GM23338 (cell line): ENCODE data around the gene ART4. TPM values are rescaled to one million over a fixed set of nuclear protein-coding genes. Genes with fewer than 3 reads are reported as not detected.

ENCODE experiments used
- EZH2 ChIP-seq: fragments of 200-600 bp; sonication (generic); IDR thresholded peaks from one replicate; pipeline ENCODE4 v1.8.0; 2017; ENCODE audit warnings: antibody characterized with exemption, mild to moderate bottlenecking, low read depth; ENCODE audit not compliant: unreplicated experiment
- EZH2phosphoT487 ChIP-seq: fragments of 200-600 bp; sonication (generic); IDR thresholded peaks from one replicate; pipeline ENCODE4 v1.8.1; 2018; ENCODE audit warnings: antibody characterized with exemption; ENCODE audit not compliant: unreplicated experiment
- JUNB ChIP-seq: IDR thresholded peaks from one replicate; pipeline ENCODE4 v1.6.1; 2016; ENCODE audit warnings: antibody characterized with exemption; ENCODE audit not compliant: unreplicated experiment
- NANOG ChIP-seq: IDR thresholded peaks from 2 replicates; pipeline ENCODE4 v1.6.1; 2016; ENCODE audit warnings: antibody characterized with exemption, borderline replicate concordance
- POLR2AphosphoS5 ChIP-seq: IDR thresholded peaks from 2 replicates; pipeline ENCODE4 v1.6.1; 2016; ENCODE audit warnings: antibody characterized with exemption, low read depth
- ZNF331 ChIP-seq: fragments of 250-450 bp; sonication (Bioruptor Pico); IDR thresholded peaks from 2 replicates; pipeline ENCODE4 v1.5.0; 2020; ENCODE audit warnings: low read depth, mild to moderate bottlenecking, moderate library complexity
- polyA plus RNA-seq: library from polyadenylated mRNA; unstranded; fragments of >200 nt; fragmentation: Nextera tagmentation; extraction: Ambion mirVana; gene quantifications from 2 replicates; pipeline ENCODE4 v1.2.1, GENCODE V29; 2016
- total RNA-seq: library from RNA; depleted of rRNA; stranded (reverse); fragments of >200 nt; shearing (Covaris generic); gene quantifications from 2 replicates; pipeline ENCODE4 v1.2.3, GENCODE V29; 2014
- TF ChIP-seq, protein P1 (sequence below): fragments of 250-450 bp; sonication (Bioruptor Pico); IDR thresholded peaks from 2 replicates; pipeline ENCODE4 v1.5.0; 2020; ENCODE audit warnings: mild to moderate bottlenecking, moderate library complexity
- TF ChIP-seq, protein P2 (sequence below): IDR thresholded peaks from one replicate; pipeline ENCODE4 v1.6.1; 2018; ENCODE audit warnings: antibody characterized with exemption; ENCODE audit not compliant: unreplicated experiment
- TF ChIP-seq, protein P3 (sequence below): IDR thresholded peaks from 2 replicates; pipeline ENCODE4 v1.6.1; 2016; ENCODE audit warnings: antibody characterized with exemption

The ART4 gene
- total and polyA plus RNA-seq, 2 experiments from 2014 or later = 0.08 TPM; not detected in 1

DNA sequence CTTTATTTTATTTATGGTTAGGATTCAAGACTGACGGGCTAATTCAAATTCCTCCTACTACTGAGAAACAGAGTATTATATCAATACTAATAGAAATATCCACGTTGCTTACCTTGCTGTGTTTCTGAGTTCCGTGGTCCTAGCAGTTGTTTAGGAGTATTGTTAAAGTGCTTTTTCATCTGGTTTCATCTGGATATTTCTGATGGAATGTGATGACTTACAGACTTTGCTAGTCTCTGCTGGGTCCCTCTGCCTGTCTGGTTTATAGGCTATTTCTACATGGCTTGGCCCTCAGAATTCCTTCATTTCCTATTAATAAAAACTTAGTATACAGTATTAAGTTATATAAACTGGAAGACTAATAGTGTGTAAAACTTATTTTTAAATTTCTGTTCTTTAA is 29.3 kb downstream of the ART4 start, which contains the start of gene SMCO3 (continued):
- TF ChIP-seq, protein P1, sequence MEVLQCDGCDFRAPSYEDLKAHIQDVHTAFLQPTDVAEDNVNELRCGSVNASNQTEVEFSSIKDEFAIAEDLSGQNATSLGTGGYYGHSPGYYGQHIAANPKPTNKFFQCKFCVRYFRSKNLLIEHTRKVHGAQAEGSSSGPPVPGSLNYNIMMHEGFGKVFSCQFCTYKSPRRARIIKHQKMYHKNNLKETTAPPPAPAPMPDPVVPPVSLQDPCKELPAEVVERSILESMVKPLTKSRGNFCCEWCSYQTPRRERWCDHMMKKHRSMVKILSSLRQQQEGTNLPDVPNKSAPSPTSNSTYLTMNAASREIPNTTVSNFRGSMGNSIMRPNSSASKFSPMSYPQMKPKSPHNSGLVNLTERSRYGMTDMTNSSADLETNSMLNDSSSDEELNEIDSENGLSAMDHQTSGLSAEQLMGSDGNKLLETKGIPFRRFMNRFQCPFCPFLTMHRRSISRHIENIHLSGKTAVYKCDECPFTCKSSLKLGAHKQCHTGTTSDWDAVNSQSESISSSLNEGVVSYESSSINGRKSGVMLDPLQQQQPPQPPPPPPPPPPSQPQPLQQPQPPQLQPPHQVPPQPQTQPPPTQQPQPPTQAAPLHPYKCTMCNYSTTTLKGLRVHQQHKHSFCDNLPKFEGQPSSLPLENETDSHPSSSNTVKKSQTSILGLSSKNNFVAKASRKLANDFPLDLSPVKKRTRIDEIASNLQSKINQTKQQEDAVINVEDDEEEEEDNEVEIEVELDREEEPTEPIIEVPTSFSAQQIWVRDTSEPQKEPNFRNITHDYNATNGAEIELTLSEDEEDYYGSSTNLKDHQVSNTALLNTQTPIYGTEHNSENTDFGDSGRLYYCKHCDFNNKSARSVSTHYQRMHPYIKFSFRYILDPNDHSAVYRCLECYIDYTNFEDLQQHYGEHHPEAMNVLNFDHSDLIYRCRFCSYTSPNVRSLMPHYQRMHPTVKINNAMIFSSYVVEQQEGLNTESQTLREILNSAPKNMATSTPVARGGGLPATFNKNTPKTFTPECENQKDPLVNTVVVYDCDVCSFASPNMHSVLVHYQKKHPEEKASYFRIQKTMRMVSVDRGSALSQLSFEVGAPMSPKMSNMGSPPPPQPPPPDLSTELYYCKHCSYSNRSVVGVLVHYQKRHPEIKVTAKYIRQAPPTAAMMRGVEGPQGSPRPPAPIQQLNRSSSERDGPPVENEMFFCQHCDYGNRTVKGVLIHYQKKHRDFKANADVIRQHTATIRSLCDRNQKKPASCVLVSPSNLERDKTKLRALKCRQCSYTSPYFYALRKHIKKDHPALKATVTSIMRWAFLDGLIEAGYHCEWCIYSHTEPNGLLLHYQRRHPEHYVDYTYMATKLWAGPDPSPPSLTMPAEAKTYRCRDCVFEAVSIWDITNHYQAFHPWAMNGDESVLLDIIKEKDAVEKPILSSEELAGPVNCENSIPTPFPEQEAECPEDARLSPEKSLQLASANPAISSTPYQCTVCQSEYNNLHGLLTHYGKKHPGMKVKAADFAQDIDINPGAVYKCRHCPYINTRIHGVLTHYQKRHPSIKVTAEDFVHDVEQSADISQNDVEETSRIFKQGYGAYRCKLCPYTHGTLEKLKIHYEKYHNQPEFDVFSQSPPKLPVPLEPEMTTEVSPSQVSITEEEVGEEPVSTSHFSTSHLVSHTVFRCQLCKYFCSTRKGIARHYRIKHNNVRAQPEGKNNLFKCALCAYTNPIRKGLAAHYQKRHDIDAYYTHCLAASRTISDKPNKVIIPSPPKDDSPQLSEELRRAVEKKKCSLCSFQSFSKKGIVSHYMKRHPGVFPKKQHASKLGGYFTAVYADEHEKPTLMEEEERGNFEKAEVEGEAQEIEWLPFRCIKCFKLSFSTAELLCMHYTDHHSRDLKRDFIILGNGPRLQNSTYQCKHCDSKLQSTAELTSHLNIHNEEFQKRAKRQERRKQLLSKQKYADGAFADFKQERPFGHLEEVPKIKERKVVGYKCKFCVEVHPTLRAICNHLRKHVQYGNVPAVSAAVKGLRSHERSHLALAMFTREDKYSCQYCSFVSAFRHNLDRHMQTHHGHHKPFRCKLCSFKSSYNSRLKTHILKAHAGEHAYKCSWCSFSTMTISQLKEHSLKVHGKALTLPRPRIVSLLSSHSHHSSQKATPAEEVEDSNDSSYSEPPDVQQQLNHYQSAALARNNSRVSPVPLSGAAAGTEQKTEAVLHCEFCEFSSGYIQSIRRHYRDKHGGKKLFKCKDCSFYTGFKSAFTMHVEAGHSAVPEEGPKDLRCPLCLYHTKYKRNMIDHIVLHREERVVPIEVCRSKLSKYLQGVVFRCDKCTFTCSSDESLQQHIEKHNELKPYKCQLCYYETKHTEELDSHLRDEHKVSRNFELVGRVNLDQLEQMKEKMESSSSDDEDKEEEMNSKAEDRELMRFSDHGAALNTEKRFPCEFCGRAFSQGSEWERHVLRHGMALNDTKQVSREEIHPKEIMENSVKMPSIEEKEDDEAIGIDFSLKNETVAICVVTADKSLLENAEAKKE = no peak
- TF ChIP-seq EZH2 (no peak), ZNF331 (CRISPR knock-in tag) (no peak), NANOG (no peak), EZH2phosphoT487 (no peak), POLR2AphosphoS5 (no peak), JUNB (no peak)
- TF ChIP-seq, protein P2, sequence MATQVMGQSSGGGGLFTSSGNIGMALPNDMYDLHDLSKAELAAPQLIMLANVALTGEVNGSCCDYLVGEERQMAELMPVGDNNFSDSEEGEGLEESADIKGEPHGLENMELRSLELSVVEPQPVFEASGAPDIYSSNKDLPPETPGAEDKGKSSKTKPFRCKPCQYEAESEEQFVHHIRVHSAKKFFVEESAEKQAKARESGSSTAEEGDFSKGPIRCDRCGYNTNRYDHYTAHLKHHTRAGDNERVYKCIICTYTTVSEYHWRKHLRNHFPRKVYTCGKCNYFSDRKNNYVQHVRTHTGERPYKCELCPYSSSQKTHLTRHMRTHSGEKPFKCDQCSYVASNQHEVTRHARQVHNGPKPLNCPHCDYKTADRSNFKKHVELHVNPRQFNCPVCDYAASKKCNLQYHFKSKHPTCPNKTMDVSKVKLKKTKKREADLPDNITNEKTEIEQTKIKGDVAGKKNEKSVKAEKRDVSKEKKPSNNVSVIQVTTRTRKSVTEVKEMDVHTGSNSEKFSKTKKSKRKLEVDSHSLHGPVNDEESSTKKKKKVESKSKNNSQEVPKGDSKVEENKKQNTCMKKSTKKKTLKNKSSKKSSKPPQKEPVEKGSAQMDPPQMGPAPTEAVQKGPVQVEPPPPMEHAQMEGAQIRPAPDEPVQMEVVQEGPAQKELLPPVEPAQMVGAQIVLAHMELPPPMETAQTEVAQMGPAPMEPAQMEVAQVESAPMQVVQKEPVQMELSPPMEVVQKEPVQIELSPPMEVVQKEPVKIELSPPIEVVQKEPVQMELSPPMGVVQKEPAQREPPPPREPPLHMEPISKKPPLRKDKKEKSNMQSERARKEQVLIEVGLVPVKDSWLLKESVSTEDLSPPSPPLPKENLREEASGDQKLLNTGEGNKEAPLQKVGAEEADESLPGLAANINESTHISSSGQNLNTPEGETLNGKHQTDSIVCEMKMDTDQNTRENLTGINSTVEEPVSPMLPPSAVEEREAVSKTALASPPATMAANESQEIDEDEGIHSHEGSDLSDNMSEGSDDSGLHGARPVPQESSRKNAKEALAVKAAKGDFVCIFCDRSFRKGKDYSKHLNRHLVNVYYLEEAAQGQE = no peak
- TF ChIP-seq, protein P3, sequence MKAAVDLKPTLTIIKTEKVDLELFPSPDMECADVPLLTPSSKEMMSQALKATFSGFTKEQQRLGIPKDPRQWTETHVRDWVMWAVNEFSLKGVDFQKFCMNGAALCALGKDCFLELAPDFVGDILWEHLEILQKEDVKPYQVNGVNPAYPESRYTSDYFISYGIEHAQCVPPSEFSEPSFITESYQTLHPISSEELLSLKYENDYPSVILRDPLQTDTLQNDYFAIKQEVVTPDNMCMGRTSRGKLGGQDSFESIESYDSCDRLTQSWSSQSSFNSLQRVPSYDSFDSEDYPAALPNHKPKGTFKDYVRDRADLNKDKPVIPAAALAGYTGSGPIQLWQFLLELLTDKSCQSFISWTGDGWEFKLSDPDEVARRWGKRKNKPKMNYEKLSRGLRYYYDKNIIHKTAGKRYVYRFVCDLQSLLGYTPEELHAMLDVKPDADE = no peak
